ENCODE measurements around the gene IFT122.

Gene IFT122

GRCh38 chr3:129558772-129559564 is 118.9 kb downstream of the IFT122 start:
- no peak for DNase-seq (ENCODE audit: low spot score)

GRCh38 chr3:129559565-129560079 is 119.6 kb downstream of the IFT122 start:
- DNase-seq (ENCODE audit: low spot score): no peak

GRCh38 chr3:129560269-129560787 is 120.3 kb downstream of the IFT122 start:
- no peak for DNase-seq (ENCODE audit: low spot score)

GRCh38 chr3:129560911-129561594 is 121.0 kb downstream of the IFT122 start:
- no peak for DNase-seq (ENCODE audit: low spot score)

- DNase-seq (ENCODE audit: low spot score): no peak
Observed at GRCh38 chr3:129561619-129562248, 121.7 kb downstream of the IFT122 start.

- DNase-seq (ENCODE audit: low spot score): no peak
Observed at GRCh38 chr3:129562803-129563202, 122.8 kb downstream of the IFT122 start.

GRCh38 chr3:129563332-129563731 is 123.3 kb downstream of the IFT122 start:
- no peak for DNase-seq (ENCODE audit: low spot score)

- no peak for DNase-seq (ENCODE audit: low spot score)
Observed at GRCh38 chr3:129563850-129564535, 124.0 kb downstream of the IFT122 start.

- no peak for DNase-seq (ENCODE audit: low spot score)
Observed at GRCh38 chr3:129564981-129565644, 125.1 kb downstream of the IFT122 start.

- DNase-seq (ENCODE audit: low spot score): no peak
Observed at GRCh38 chr3:129565902-129566301, 125.9 kb downstream of the IFT122 start.

GRCh38 chr3:129567176-129567705 is 127.2 kb downstream of the IFT122 start:
- no peak for DNase-seq (ENCODE audit: low spot score)

- DNase-seq (ENCODE audit: low spot score): no peak
Observed at GRCh38 chr3:129567939-129568338, 127.9 kb downstream of the IFT122 start.

- no peak for DNase-seq (ENCODE audit: low spot score)
Observed at GRCh38 chr3:129569856-129570255, 129.8 kb downstream of the IFT122 start.
